ACC112 (cell line): ENCODE data around the gene HSD17B2.

ENCODE experiments used
- H2AFZ ChIP-seq: fragments of 200-600 bp; sonication (generic); one replicate; pipeline ENCODE4 v1.6.0; 2017; ENCODE audit warnings: antibody characterized with exemption, low read length; ENCODE audit not compliant: unreplicated experiment
- H3K27ac ChIP-seq: fragments of 200-600 bp; sonication (generic); 2 replicates; pipeline ENCODE4 v1.5.1; 2014; ENCODE audit warnings: low read depth, mild to moderate bottlenecking, antibody characterized with exemption, low read length, moderate library complexity
- H3K27me3 ChIP-seq: fragments of 200-600 bp; sonication (generic); 2 replicates; pipeline ENCODE4 v1.6.1; 2014; ENCODE audit warnings: mild to moderate bottlenecking, antibody characterized with exemption, low read length, moderate library complexity, mixed read lengths; ENCODE audit not compliant: insufficient read depth
- H3K36me3 ChIP-seq: fragments of 200-600 bp; sonication (generic); 2 replicates; pipeline ENCODE4 v1.6.1; 2016; ENCODE audit warnings: mild to moderate bottlenecking, antibody characterized with exemption, low read length, moderate library complexity, mixed read lengths; ENCODE audit not compliant: insufficient read depth
- H3K4me1 ChIP-seq: fragments of 200-600 bp; sonication (generic); one replicate; pipeline ENCODE4 v1.6.1; 2016; ENCODE audit warnings: low read length, mixed read lengths; ENCODE audit not compliant: insufficient read depth, unreplicated experiment, control insufficient read depth
- H3K4me3 ChIP-seq: fragments of 200-600 bp; sonication (generic); 2 replicates; pipeline ENCODE4 v1.5.1; 2014; ENCODE audit warnings: mild to moderate bottlenecking, low read depth, low read length
- H3K79me2 ChIP-seq: fragments of 200-600 bp; sonication (generic); one replicate; pipeline ENCODE4 v1.6.0; 2016; ENCODE audit warnings: low read length; ENCODE audit not compliant: control insufficient read depth, unreplicated experiment, insufficient read depth

HSD17B2 gene

DNA sequence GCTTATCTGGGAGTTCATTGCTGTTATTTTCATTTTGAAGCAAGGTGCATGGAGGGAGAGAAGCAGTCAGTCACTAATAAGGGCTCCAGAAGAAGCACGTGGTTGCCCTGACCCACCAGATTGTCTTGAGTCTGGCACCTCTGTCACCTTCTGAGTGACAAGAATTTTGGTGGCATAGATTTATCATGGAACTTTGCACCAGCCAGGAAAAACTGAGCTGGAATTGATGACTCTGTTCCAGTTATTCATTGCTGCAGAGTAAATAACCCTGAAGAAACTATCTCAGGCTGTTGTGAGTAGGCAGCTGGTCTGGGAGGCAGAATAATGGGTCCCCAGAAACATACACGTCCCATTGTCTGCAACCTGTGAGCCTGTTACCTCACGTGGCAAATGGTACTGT is 44.8 kb downstream of the HSD17B2 start:
- H2AFZ ChIP-seq: no peak overlapping the region
- H3K4me1 ChIP-seq: peaks cover 11% of the 10 kb centered on the region
- peaks cover 42% of the 10 kb centered on the region for H3K27me3 ChIP-seq

DNA sequence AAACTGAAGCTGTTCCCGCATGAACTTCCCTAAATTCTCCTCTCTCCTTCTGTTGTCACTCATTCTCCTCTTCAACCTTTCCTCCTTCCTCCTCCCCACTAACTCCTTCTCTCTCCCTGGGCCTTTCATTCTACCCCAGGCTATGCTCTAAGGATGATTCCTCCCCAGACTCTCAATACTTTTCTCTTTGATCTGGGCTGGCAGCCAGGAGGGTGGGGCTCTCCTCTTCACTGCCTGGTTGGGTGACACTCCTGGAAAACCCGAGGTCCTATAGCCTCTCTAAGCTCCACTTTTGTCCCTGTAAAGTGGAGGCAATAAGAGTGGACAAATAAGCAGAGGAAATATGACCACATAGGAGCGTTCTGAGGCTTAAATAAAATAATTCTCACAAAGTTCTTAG is 46.2 kb downstream of the HSD17B2 start:
- peaks cover 11% of the 10 kb centered on the region for H3K4me1 ChIP-seq
- H3K79me2 ChIP-seq: no peaks in the 10 kb centered on the region
- no peak overlapping the region for H2AFZ ChIP-seq
- H3K27me3 ChIP-seq: peaks cover 39% of the 10 kb centered on the region
- no peak overlapping the region for H3K27ac ChIP-seq
- H3K4me3 ChIP-seq: no peak overlapping the region
- H3K36me3 ChIP-seq: no peaks in the 10 kb centered on the region

More for the DNA sequence above, 44.8 kb downstream of the HSD17B2 start:
- H3K79me2 ChIP-seq: no peaks in the 10 kb centered on the region
- no peaks in the 10 kb centered on the region for H3K36me3 ChIP-seq
- no peak overlapping the region for H3K27ac ChIP-seq
- no peak overlapping the region for H3K4me3 ChIP-seq

DNA sequence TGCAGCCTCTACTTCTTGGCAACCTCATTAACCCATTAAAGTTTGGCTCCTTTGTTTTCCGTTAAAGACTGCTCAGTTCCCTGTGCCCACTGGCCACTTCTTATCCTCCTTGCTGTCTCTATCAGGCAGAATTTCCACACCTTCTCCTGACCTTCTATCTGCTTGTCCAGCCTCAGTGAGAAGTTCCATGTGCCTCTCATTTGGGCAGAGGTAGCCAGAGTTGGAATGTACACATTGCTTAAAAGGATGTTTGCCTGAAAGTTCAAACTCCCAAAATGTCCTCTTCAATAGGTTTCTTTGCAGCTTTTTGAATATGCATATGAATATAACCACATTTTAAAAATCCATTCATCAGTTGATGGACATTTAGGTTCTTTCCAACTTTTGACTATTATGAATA is 47.0 kb downstream of the HSD17B2 start:
- Histone ChIP-seq H3K36me3 (no peaks in the 10 kb centered on the region), H3K4me1 (peaks cover 11% of the 10 kb centered on the region), H2AFZ (no peak overlapping the region), H3K27me3 (peaks cover 38% of the 10 kb centered on the region), H3K27ac (no peak overlapping the region), H3K79me2 (no peaks in the 10 kb centered on the region), H3K4me3 (no peak overlapping the region)

DNA sequence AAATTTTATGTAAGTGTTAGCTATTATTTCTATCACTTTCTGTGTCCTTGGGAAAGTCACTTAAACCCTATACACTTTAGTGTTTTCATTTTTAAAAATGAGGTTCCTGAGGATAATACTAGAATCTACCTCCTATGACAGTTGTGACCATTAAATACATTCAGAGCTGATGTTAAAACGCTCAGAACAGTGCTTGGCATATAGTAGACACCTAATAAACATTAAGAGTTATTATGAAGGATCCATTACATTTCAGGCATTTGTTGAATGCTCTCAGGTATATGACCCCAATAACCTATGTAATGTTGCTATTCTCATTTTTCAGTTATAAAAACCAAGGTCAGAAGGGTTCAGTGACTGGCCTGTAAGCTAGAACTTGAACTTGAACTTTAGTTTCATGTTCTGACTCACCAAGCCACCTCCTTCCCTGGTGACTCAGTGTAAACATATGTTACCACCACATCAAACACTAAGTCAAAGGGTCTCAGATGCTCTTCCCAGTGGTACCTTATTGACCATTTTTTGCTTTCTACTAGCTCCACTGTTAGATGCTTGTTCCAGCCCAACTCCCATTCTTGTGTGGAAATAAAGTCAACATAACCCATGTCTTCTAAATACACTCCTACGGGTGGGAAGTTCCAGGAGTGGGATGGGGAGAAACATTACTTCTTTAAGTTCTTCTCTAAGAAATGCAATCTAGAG is 47.6 kb downstream of the HSD17B2 start:
- Histone ChIP-seq H2AFZ (no peak overlapping the region), H3K4me1 (peaks cover 11% of the 10 kb centered on the region), H3K36me3 (no peaks in the 10 kb centered on the region)

DNA sequence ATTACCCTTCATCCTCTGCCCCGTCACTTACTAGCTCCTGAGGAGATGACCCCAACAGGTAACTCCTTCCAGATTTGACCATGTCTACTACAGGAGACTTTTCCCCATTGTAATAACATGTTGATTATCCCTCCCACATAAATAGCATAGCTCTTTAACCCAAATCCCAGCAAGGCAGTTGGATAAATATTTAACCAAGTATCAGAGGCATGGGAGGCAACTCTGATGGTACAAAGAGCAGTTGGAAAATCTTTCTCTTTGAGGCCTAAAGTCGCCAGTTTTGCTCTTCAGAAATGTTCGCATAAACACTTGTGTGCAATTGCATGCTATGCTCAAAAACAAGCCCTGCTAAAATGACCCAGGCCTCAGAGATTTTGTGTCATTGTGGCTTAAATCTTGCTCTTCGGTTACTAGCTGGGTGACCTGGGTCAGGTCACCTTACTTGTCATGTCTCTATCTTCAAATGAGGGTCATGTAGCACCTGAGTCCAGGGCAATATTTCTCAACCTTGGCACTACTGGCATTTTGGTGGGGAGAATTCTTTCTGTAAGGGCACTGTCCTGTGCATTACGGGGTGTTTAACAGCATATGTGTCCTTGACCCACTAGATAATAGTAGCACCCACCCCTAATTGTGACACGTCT is 48.8 kb downstream of the HSD17B2 start:
- peaks cover 25% of the 10 kb centered on the region for H3K27me3 ChIP-seq
- H3K36me3 ChIP-seq: no peaks in the 10 kb centered on the region
- no peak overlapping the region for H2AFZ ChIP-seq
- H3K4me3 ChIP-seq: no peak overlapping the region
- no peaks in the 10 kb centered on the region for H3K79me2 ChIP-seq
- H3K27ac ChIP-seq: no peak overlapping the region
- peaks cover 11% of the 10 kb centered on the region for H3K4me1 ChIP-seq

More for the DNA sequence above, 47.6 kb downstream of the HSD17B2 start:
- no peaks in the 10 kb centered on the region for H3K79me2 ChIP-seq
- H3K27ac ChIP-seq: no peak overlapping the region
- H3K4me3 ChIP-seq: no peak overlapping the region
- H3K27me3 ChIP-seq: peaks cover 36% of the 10 kb centered on the region

DNA sequence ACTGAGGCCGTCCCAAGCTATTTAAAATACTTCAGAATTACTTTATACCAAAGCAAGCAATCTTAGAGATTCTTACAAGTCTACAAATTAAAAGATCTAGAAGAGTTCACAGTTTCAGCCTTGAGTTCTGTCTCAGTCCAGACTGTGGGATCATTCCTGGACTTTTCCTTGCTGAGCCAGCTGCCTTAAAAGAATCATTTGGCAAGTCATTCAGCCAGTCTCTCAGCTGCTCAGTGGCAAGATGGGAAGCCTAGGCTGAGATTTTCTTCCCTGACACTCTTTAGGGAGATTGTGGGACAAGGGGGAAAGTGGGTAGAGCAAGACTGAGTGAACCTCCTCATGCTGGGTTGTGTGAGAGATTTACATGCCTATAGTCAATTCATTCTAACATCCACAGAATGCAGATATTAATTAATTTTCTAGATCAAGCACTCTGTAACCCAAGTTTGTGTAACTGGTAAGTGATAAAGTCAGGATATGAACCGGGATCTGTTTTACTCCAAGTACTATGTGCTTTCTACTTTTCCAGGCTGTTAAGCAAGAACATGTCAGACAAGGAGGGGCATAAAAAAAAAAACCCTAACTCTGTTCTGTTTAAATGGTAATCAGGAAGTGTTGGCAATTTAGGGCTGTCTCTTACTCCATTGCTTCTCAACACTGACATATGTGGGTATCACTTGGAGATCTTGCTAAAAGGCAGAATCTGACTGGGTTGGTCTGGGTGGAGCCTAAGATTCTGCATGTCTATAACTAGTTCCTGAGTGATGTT is 50.1 kb downstream of the HSD17B2 start:
- H3K27ac ChIP-seq: no peak overlapping the region
- no peak overlapping the region for H3K4me3 ChIP-seq
- peaks cover 11% of the 10 kb centered on the region for H3K27me3 ChIP-seq
- H3K36me3 ChIP-seq: no peaks in the 10 kb centered on the region
- peaks cover 11% of the 10 kb centered on the region for H3K4me1 ChIP-seq
- no peaks in the 10 kb centered on the region for H3K79me2 ChIP-seq
- no peak overlapping the region for H2AFZ ChIP-seq

DNA sequence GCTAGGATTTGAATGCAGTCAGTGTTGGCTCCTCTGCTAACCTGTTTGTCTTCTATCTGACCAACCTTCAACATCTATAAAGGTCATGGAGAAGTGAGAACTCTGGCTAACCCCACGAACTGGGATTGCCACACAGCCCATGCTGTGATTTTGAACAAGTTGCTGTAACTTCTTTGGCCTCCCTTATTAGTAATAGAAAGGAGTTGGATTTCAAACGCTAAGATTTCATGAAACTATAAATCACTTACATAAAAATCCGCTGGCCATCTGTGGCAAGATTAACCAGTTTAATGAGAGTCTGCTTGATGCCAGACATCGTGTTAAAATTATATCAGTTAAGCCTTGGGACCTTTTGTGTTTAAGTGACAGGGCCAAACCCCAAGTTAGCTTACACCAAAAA is 53.4 kb downstream of the HSD17B2 start:
- no peaks in the 10 kb centered on the region for H3K36me3 ChIP-seq

DNA sequence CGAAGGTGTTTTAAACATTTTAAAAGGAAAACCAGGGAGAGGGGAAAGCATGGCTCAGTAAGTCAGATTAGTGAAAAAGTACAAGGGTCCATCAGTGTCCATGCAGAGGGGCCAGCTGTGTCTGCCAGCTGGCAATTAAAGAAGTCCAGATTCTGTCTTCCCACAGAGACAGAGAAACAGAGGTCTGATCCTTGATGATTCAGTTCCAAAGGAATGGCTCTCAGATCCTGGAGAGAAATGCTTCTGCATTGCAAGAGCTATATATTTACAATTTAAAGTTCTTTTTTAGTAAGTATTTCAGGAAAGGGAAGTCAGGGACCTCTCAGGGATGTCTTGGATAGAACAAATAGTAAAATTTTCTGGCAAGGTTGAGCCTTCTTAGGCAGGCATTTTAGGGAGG is 56.2 kb downstream of the HSD17B2 start:
- Histone ChIP-seq H2AFZ (no peak overlapping the region), H3K79me2 (no peaks in the 10 kb centered on the region), H3K4me1 (peaks cover 26% of the 10 kb centered on the region), H3K27ac (no peak overlapping the region), H3K4me3 (no peak overlapping the region), H3K36me3 (no peaks in the 10 kb centered on the region), H3K27me3 (peaks cover 13% of the 10 kb centered on the region)

More for the DNA sequence above, 53.4 kb downstream of the HSD17B2 start:
- peaks cover 23% of the 10 kb centered on the region for H3K4me1 ChIP-seq
- H2AFZ ChIP-seq: no peak overlapping the region
- H3K79me2 ChIP-seq: no peaks in the 10 kb centered on the region
- H3K27ac ChIP-seq: no peak overlapping the region
- H3K4me3 ChIP-seq: no peak overlapping the region
- peaks cover 11% of the 10 kb centered on the region for H3K27me3 ChIP-seq

DNA sequence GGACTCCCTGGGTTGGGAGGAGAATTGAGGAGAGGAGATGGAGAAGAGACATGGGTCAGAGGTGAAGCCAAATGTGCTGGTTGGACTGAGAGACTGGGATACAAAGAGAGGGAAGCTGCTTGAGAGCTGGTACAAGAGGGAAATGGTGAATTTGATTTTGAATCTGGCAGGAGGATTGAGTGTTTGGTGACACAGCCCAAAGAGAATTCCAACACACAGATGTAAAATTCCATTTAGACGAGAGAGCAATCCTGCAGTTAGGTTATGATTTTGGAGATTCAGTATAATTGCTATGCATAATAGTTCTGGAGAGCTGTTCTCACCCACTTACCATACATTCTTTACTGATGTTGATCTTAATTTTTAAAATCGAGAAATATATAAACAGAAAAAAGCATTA is 57.7 kb downstream of the HSD17B2 start:
- no peak overlapping the region for H3K27ac ChIP-seq
- peaks cover 26% of the 10 kb centered on the region for H3K4me1 ChIP-seq
- H3K4me3 ChIP-seq: no peak overlapping the region
- H3K79me2 ChIP-seq: no peaks in the 10 kb centered on the region
- H2AFZ ChIP-seq: no peak overlapping the region
- H3K27me3 ChIP-seq: peaks cover 6% of the 10 kb centered on the region; the same call in 1 of the 2 replicates
- H3K36me3 ChIP-seq: no peaks in the 10 kb centered on the region

DNA sequence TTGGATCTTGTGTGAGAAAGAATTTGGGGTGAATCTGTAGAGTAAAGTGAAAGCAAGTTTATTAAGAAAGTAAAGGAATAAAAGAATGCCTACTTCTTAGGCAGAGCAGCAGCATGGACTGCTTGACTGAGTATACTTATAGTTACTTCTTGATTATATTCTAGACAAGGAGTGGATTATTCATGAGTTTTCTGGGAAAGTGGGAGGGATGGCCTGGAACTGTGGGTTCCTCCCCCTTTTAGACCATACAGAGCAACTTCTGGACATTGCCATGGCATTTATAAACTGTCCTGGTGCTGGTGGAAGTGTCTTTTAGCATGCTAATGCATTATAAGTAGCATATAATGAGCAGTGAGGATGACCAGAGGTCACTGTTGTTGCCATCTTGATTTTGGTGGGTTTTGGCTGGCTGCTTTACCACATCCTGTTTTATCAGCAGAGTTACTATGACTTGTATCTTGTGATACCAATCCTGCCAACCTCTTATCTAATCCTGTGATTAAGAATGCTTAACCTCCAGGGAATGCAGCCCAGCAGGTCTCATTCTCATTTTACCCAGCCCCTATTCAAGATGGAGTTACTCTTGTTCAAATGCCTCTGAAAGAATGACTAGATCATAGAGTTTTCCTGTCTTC is 58.7 kb downstream of the HSD17B2 start:
- H3K36me3 ChIP-seq: no peaks in the 10 kb centered on the region
- H3K4me3 ChIP-seq: no peak overlapping the region
- H3K27me3 ChIP-seq: peaks cover 14% of the 10 kb centered on the region
- H3K27ac ChIP-seq: no peak overlapping the region
- H2AFZ ChIP-seq: no peak overlapping the region
- H3K4me1 ChIP-seq: peaks cover 26% of the 10 kb centered on the region
- no peaks in the 10 kb centered on the region for H3K79me2 ChIP-seq
